ENCODE data around the gene CPNE8.

GRCh38 chr12:38772437-38772836 is 133.0 kb downstream of the CPNE8 start:
- TF ChIP-seq CTCF (conservative IDR thresholded peaks at IDR 0.05 in 1 of 2, IDR thresholded peaks at IDR 0.05 in 1 of 2; ENCODE audit: extremely low read depth in 1 of 2, insufficient read depth in 1 of 2, low read depth in 1 of 2, low read length in 2 of 2), result no peak
- no peak for TF ChIP-seq EZH2 (IDR thresholded peaks at IDR 0.05; ENCODE audit: borderline replicate concordance, low read length)
